Neural crest cell (in vitro differentiated cells): ENCODE results near the gene PPP1R36. TPM values are rescaled to one million over a fixed set of nuclear protein-coding genes. Genes with fewer than 3 reads are reported as not detected.
"Not testable (repeated sequence)": the region's sequence is repeated elsewhere in the genome, so short reads cannot be mapped to it uniquely, and the experiment has no call there.

ENCODE experiments used
- DNase-seq: peaks from one replicate; pipeline ENCODE4 v3.0.0; 2021; ENCODE audit warnings: low read depth, mixed read lengths, low spot score
- H3K27ac Mint-ChIP-seq: one replicate; pipeline ENCODE4 v1.8.0; 2021; ENCODE audit warnings: mild to moderate bottlenecking, mixed read lengths; ENCODE audit not compliant: unreplicated experiment
- H3K27me3 Mint-ChIP-seq: 2 replicates; pipeline ENCODE4 v1.8.0; 2021; ENCODE audit warnings: low read depth, mild to moderate bottlenecking, mixed read lengths
- H3K36me3 Mint-ChIP-seq: 2 replicates; pipeline ENCODE4 v1.8.0; 2021; ENCODE audit warnings: low read depth, mild to moderate bottlenecking, mixed read lengths
- H3K4me1 Mint-ChIP-seq: 2 replicates; pipeline ENCODE4 v1.8.0; 2021; ENCODE audit warnings: mixed read lengths
- H3K4me3 Mint-ChIP-seq: one replicate; pipeline ENCODE4 v1.8.0; 2021; ENCODE audit warnings: mild to moderate bottlenecking, mixed read lengths
- H3K9me3 Mint-ChIP-seq: 2 replicates; pipeline ENCODE4 v1.8.0; 2021; ENCODE audit warnings: mixed read lengths
- CTCF ChIP-seq: fragments of 200-600 bp; sonication (generic); conservative IDR thresholded peaks from 2 replicates; pipeline ENCODE4 v1.5.0; 2021; ENCODE audit warnings: antibody characterized with exemption, mild to moderate bottlenecking
- total RNA-seq: library from RNA; stranded (reverse); gene quantifications from 2 replicates; pipeline ENCODE4 v1.2.1, GENCODE V29; 2021

Gene PPP1R36
- total RNA-seq, 1 donor from 2014 or later, result 0.33 TPM

- peaks cover 12% of the 10 kb centered on the region for H3K4me1 Mint-ChIP-seq
- DNase-seq, result no peak
- no peaks in the 10 kb centered on the region for H3K36me3 Mint-ChIP-seq
- no peak for TF ChIP-seq CTCF
- no peak overlapping the region for H3K4me3 Mint-ChIP-seq
- H3K9me3 Mint-ChIP-seq, result no peaks in the 10 kb centered on the region
- no peaks in the 10 kb centered on the region for H3K27me3 Mint-ChIP-seq
- no peak overlapping the region for H3K27ac Mint-ChIP-seq
Measured at GRCh38 chr14:64612021-64612380, 62.2 kb downstream of the PPP1R36 start.

GRCh38 chr14:64612971-64613666 is 63.4 kb downstream of the PPP1R36 start:
- DNase-seq, result no peak
- no peak for TF ChIP-seq CTCF
- peaks cover 12% of the 10 kb centered on the region for H3K4me1 Mint-ChIP-seq
- no peak overlapping the region for H3K27ac Mint-ChIP-seq
- H3K9me3 Mint-ChIP-seq, result no peaks in the 10 kb centered on the region
- H3K27me3 Mint-ChIP-seq, result no peaks in the 10 kb centered on the region
- no peaks in the 10 kb centered on the region for H3K36me3 Mint-ChIP-seq
- no peak overlapping the region for H3K4me3 Mint-ChIP-seq

- Mint-ChIP-seq H3K27ac (no peak overlapping the region), H3K4me1 (peaks cover 12% of the 10 kb centered on the region), H3K36me3 (no peaks in the 10 kb centered on the region), H3K27me3 (no peaks in the 10 kb centered on the region), H3K4me3 (no peak overlapping the region), H3K9me3 (no peaks in the 10 kb centered on the region)
- DNase-seq, result no peak
- TF ChIP-seq CTCF, result no peak
Measured at GRCh38 chr14:64614166-64614565, 64.4 kb downstream of the PPP1R36 start.

- peak overlapping the region; percentile 94 for H3K27ac Mint-ChIP-seq
- no peaks in the 10 kb centered on the region for H3K9me3 Mint-ChIP-seq
- H3K36me3 Mint-ChIP-seq, result no peaks in the 10 kb centered on the region
- H3K4me3 Mint-ChIP-seq, result no peak overlapping the region
- H3K27me3 Mint-ChIP-seq, result no peaks in the 10 kb centered on the region
- TF ChIP-seq CTCF, result no peak
- DNase-seq, result no peak
- H3K4me1 Mint-ChIP-seq, result peaks cover 12% of the 10 kb centered on the region
Measured at GRCh38 chr14:64614805-64615391, 65.1 kb downstream of the PPP1R36 start.

- H3K27ac Mint-ChIP-seq, result not testable (repeated sequence)
Measured at GRCh38 chr14:64617872-64618408, 68.2 kb downstream of the PPP1R36 start.

GRCh38 chr14:64620910-64621309 is 71.1 kb downstream of the PPP1R36 start:
- Mint-ChIP-seq H3K4me1 (peaks cover 9% of the 10 kb centered on the region), H3K36me3 (no peaks in the 10 kb centered on the region), H3K27ac (no peak overlapping the region), H3K9me3 (peaks cover 2% of the 10 kb centered on the region), H3K4me3 (no peak overlapping the region), H3K27me3 (no peaks in the 10 kb centered on the region)
- TF ChIP-seq CTCF, result no peak
- no peak for DNase-seq

More at GRCh38 chr14:64617872-64618408, 68.2 kb downstream of the PPP1R36 start:
- DNase-seq, H3K27me3 Mint-ChIP-seq, H3K4me3 Mint-ChIP-seq, H3K36me3 Mint-ChIP-seq, H3K9me3 Mint-ChIP-seq: not testable (repeated sequence)
- H3K4me1 Mint-ChIP-seq, result peaks cover 12% of the 10 kb centered on the region
